ENCODE results near the gene COL23A1.
"Not testable (repeated sequence)": the region's sequence is repeated elsewhere in the genome, so short reads cannot be mapped to it uniquely, and the experiment has no call there.

The COL23A1 gene

DNA sequence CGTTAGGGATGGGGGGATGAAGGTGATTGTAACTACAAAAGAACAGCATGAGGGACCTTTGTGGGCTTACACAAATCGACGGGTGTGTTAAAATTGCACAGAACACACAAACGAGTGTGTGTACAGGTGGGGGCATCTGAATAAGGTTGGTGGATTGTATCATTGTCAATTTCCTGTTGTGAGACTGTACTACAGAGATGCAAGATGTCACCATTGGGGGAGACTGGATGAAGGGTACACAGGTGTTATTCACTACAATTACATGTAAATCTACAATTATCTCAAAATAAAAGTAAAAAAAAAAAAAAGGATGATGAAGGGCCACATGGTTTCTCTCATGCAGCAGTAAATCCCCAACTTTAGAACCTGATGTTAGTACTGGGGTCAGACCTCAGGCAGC is 326.1 kb downstream of the COL23A1 start:
- Histone ChIP-seq H3K4me1 (ENCODE audit: control insufficient read depth, insufficient read depth, low read length) (no peaks in the 10 kb centered on the region), H3K4me3 (ENCODE audit: insufficient read depth, low read depth, low read length) (no peak overlapping the region), H3K27ac (ENCODE audit: insufficient read depth, low read depth, low read length, poor library complexity, severe bottlenecking) (no peak overlapping the region), H3K9me3 (ENCODE audit: control insufficient read depth, low read length) (no peaks in the 10 kb centered on the region), H3K27me3 (ENCODE audit: control insufficient read depth, insufficient read depth, low read length, poor library complexity, severe bottlenecking) (no peaks in the 10 kb centered on the region), H3K36me3 (ENCODE audit: control insufficient read depth, insufficient read depth, low read length) (no peaks in the 10 kb centered on the region)
- 91 to 95% methylated on average over 4 of the region's 4 CpGs for WGBS, 2 experiments

DNA sequence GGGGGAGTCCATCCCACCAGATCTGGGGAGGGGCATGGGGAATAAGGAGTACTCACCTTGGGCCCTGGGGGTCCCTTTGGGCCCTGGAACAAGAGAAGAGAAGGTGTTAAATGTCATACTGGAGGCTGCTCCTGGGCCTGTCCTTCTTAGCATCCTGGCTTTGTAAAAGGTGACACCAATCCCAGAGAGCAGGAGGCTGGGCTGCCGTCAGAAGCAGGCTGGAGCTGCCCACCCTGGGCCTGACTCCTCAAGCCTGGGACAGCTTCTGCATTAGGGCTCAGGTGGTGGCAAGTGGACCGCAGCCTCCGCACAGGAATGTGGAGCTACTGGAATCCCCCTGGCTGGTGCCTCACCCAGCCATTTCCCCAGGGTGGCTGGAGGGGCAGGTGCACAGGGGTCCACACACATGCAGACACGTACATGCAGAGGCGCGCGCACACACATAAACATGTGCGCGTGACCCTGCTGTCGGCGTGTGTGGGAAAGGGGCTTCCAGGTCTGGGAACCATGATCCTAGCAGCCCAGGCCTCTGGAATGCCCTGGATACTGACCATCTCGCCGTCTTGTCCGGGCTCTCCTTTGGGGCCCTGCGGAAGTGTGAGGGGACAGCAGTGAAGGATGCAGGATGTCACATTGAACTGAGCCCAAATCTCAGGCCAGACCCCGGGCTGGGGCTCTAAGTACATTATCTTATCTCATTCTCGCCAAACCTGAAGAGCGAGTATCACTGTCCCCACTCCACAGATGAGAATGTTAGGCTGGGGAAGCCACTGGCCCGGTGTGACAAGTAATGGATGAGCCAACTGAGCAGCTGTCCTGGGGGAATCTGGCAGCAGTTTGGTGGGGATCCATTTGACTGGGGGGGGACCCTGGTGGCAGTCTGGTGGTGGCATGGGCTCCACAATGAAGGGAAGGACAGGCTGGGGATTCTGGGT is 328.3 kb downstream of the COL23A1 start:
- no peaks in the 10 kb centered on the region for H3K36me3 ChIP-seq (ENCODE audit: control insufficient read depth, insufficient read depth, low read length)
- no peaks in the 10 kb centered on the region for H3K9me3 ChIP-seq (ENCODE audit: control insufficient read depth, low read length)
- no peak overlapping the region for H3K27ac ChIP-seq (ENCODE audit: insufficient read depth, low read depth, low read length, poor library complexity, severe bottlenecking)
- no peaks in the 10 kb centered on the region for H3K27me3 ChIP-seq (ENCODE audit: control insufficient read depth, insufficient read depth, low read length, poor library complexity, severe bottlenecking)
- H3K4me1 ChIP-seq (ENCODE audit: control insufficient read depth, insufficient read depth, low read length) = no peaks in the 10 kb centered on the region
- no peak overlapping the region for H3K4me3 ChIP-seq (ENCODE audit: insufficient read depth, low read depth, low read length)
- 95 to 96% methylated on average over 19 of the region's 19 CpGs for WGBS, 2 experiments

DNA sequence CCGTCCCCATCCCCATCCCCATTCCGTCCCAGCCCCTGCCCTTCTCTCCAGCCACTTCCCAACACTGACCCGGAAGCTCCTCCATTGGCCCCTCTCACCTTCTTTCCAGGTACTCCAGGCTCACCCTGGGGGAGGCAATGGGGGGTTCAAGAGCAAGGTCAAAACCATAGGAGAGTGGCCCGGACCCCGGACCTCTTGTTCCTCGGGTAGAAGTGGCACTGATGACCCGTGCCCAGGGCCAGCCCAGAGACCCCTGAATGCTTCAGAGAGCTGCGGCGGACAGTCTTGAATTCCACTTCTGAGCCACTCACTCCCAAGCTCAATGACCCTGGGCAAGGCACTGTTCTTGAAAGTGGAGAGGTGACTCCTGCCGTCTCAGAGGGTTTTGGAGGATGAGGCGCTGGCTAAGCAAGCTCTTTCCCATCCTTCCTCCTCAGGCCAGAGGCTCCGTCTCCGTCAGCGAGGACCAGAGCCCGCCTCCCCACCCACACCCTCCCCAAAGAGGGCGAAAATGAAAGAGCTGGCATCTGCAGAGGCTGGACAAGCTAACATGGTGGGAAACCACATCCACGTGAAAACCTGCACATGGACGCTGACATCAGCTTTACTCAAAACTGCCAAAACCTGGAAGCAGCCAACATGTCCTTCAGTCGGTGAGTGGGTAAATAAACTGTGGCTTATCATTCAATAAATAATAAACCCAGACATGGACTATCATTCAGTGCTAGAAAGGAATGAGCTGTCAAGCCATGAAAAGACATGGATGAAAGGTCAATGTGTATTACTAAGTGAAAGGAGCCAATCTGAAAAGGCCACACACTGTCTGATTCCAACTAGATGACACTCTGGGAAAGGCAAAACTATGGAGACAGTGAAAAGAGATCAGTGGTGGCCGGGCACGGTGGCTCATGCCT is 330.3 kb downstream of the COL23A1 start:
- Histone ChIP-seq H3K4me3 (ENCODE audit: insufficient read depth, low read depth, low read length) (no peak overlapping the region), H3K27ac (ENCODE audit: insufficient read depth, low read depth, low read length, poor library complexity, severe bottlenecking) (no peak overlapping the region), H3K4me1 (ENCODE audit: control insufficient read depth, insufficient read depth, low read length) (peaks cover 18% of the 10 kb centered on the region), H3K27me3 (ENCODE audit: control insufficient read depth, insufficient read depth, low read length, poor library complexity, severe bottlenecking) (no peaks in the 10 kb centered on the region), H3K36me3 (ENCODE audit: control insufficient read depth, insufficient read depth, low read length) (no peaks in the 10 kb centered on the region), H3K9me3 (ENCODE audit: control insufficient read depth, low read length) (no peaks in the 10 kb centered on the region)
- 87% methylated on average over 20 to 21 of the region's 21 CpGs for WGBS, 2 experiments

DNA sequence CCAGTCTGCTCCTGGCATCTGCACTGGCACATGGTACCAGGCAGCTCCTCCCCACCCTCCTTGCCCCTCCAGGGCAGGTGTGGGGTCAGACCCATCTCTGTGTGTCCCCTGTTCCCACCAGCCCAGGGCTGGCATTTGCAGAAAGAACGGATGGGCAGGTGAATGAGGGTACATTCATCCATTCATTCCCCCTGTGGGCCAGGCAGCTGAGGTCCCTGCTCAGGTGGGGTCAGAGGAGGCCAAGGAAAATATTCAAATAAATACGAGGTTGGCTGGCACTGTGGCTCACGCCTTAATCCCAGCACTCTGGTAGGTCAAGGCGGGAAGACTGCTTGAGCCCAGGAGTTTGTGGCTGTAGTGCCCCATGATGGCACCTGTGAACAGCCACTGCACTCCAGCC is 332.5 kb downstream of the COL23A1 start:
- Histone ChIP-seq H3K4me3 (ENCODE audit: insufficient read depth, low read depth, low read length) (no peak overlapping the region), H3K9me3 (ENCODE audit: control insufficient read depth, low read length) (no peaks in the 10 kb centered on the region), H3K4me1 (ENCODE audit: control insufficient read depth, insufficient read depth, low read length) (peaks cover 18% of the 10 kb centered on the region), H3K27ac (ENCODE audit: insufficient read depth, low read depth, low read length, poor library complexity, severe bottlenecking) (no peak overlapping the region), H3K27me3 (ENCODE audit: control insufficient read depth, insufficient read depth, low read length, poor library complexity, severe bottlenecking) (no peaks in the 10 kb centered on the region), H3K36me3 (ENCODE audit: control insufficient read depth, insufficient read depth, low read length) (no peaks in the 10 kb centered on the region)
- WGBS, 2 experiments = 89 to 94% methylated on average over 4 of the region's 4 CpGs

DNA sequence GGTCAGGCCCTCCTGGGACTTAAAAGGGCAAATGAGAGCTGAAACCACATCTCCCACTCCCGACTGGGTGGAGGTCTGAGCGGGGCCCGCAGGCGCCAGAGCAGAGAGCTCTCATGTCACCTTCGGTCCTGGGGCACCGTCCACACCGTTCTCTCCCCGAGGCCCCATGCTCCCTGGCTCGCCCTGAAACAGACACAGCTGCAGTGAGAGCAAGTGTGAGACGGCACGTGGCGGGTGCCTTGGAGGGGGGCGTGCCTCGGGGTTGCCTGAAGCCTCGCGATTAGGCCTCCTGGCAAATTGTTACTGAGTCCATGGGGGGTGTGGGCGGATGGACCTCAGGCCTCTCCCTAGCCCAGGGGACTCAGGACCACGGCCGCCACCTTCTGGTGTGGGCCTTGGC is 333.4 kb downstream of the COL23A1 start:
- H3K9me3 ChIP-seq (ENCODE audit: control insufficient read depth, low read length) = no peaks in the 10 kb centered on the region
- H3K27me3 ChIP-seq (ENCODE audit: control insufficient read depth, insufficient read depth, low read length, poor library complexity, severe bottlenecking) = no peaks in the 10 kb centered on the region
- H3K4me3 ChIP-seq (ENCODE audit: insufficient read depth, low read depth, low read length) = no peak overlapping the region
- WGBS, 2 experiments = 86 to 88% methylated on average over 19 of the region's 19 CpGs
- no peaks in the 10 kb centered on the region for H3K36me3 ChIP-seq (ENCODE audit: control insufficient read depth, insufficient read depth, low read length)
- H3K27ac ChIP-seq (ENCODE audit: insufficient read depth, low read depth, low read length, poor library complexity, severe bottlenecking) = no peak overlapping the region
- H3K4me1 ChIP-seq (ENCODE audit: control insufficient read depth, insufficient read depth, low read length) = peaks cover 18% of the 10 kb centered on the region

DNA sequence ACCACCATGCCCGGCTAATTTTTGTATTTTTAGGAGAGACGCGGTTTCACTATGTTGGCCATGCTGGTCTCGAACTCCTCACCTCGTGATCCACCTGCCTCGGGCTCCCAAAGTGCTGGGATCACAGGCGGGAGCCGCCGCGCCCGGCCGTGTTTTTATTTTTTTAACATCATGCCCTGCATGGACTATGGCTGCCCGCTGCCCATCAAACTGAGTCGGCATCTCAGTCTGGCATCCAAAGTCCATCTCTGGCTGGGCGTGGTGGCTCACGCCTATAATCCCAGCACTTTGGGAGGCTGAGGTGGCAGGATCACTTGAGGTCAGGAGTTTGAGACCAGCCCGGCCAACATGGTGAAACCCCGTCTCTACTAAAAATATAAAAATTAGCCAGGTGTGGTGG is 336.6 kb downstream of the COL23A1 start:
- H3K27me3 ChIP-seq (ENCODE audit: control insufficient read depth, insufficient read depth, low read length, poor library complexity, severe bottlenecking); H3K9me3 ChIP-seq (ENCODE audit: control insufficient read depth, low read length); H3K36me3 ChIP-seq (ENCODE audit: control insufficient read depth, insufficient read depth, low read length); H3K4me3 ChIP-seq (ENCODE audit: insufficient read depth, low read depth, low read length); H3K27ac ChIP-seq (ENCODE audit: insufficient read depth, low read depth, low read length, poor library complexity, severe bottlenecking): not testable (repeated sequence)
- 88 to 90% methylated on average over 18 of the region's 18 CpGs for WGBS, 2 experiments
- peaks cover 18% of the 10 kb centered on the region for H3K4me1 ChIP-seq (ENCODE audit: control insufficient read depth, insufficient read depth, low read length)

DNA sequence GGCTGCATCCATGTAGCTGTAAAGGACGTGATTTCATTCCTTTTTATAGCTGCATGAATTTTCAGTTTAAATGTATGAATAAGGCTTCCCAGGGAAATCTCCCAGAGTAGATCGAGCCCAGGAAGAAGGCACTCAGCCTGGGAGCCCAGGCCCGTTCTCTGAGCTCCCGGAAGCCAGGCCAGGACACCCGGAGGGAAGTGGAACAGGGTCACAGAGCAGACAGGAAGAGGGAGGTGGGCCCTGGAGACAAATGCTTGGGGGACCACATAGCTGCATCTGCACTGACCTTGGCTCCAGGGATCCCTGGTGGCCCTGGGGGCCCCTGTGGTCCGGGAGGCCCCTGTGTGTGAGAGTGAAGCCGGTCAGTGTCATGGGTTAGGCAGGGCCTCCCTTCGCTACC is 337.9 kb downstream of the COL23A1 start:
- no peaks in the 10 kb centered on the region for H3K36me3 ChIP-seq (ENCODE audit: control insufficient read depth, insufficient read depth, low read length)
- H3K4me1 ChIP-seq (ENCODE audit: control insufficient read depth, insufficient read depth, low read length) = peaks cover 18% of the 10 kb centered on the region
- H3K27ac ChIP-seq (ENCODE audit: insufficient read depth, low read depth, low read length, poor library complexity, severe bottlenecking) = no peak overlapping the region
- no peak overlapping the region for H3K4me3 ChIP-seq (ENCODE audit: insufficient read depth, low read depth, low read length)
- WGBS, 2 experiments = 79% methylated on average over 8 of the region's 8 CpGs
- no peaks in the 10 kb centered on the region for H3K9me3 ChIP-seq (ENCODE audit: control insufficient read depth, low read length)
- H3K27me3 ChIP-seq (ENCODE audit: control insufficient read depth, insufficient read depth, low read length, poor library complexity, severe bottlenecking) = no peaks in the 10 kb centered on the region

DNA sequence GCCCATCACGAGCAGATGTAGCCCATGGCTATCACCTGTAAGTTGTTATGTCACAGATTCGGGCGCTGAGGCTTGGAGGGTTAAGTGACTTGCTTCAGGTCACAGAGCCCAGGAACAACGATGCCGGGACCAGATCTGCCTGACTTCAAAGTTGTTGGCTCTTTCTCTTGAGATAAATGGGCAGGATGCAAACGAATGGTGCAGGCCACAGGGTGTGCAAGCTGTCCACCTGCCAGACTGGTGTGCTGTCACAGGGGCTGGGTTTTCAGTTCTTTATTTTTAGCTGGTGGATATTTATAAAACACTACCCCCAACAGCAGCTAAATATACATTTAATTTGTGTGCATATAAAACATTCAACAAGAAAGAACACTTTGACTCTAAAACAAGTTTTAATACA is 339.9 kb downstream of the COL23A1 start:
- Histone ChIP-seq H3K27ac (ENCODE audit: insufficient read depth, low read depth, low read length, poor library complexity, severe bottlenecking) (no peak overlapping the region), H3K4me3 (ENCODE audit: insufficient read depth, low read depth, low read length) (no peak overlapping the region), H3K36me3 (ENCODE audit: control insufficient read depth, insufficient read depth, low read length) (no peaks in the 10 kb centered on the region), H3K27me3 (ENCODE audit: control insufficient read depth, insufficient read depth, low read length, poor library complexity, severe bottlenecking) (no peaks in the 10 kb centered on the region), H3K9me3 (ENCODE audit: control insufficient read depth, low read length) (no peaks in the 10 kb centered on the region), H3K4me1 (ENCODE audit: control insufficient read depth, insufficient read depth, low read length) (peaks cover 2% of the 10 kb centered on the region)
- WGBS, 2 experiments = 91 to 92% methylated on average over 6 of the region's 6 CpGs

DNA sequence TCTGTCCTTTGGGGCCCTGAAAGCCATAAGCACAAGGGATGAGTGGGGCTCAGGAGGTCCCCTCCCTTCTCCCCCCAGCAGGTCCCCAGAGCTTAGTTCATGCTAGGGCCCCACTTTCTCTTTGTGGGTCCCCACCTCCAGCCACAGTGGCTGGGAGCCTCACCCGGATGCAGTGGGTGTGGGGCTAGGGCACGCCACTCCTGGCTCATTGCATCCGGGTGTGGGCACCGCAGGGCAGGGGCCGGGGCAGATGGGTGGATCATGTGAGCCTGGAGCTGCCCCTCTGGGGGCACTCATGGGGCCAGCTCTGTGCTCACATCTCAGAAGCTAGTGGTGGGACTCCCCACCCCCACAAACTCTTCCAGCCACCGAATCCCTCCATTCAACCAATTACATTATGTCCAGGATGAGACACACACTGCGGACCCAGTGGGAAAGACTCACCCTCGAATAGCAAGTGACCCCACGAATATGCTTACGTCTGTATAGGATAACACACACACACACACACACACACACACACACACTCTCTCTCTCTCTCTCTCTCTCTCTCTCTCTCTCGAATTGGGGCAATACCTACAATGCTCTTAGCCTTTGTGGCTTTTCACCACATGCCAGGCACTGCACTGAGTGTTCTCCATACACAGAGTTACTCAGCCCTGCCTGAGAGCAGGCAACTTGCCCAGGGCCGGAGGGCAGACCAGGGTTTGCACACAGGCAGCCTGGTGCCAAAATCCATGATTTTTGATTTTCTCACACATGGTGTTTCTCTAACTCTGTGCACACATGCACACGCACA is 340.8 kb downstream of the COL23A1 start:
- WGBS, 2 experiments = 80 to 85% methylated on average over 13 of the region's 13 CpGs
- H3K4me3 ChIP-seq (ENCODE audit: insufficient read depth, low read depth, low read length) = no peak overlapping the region
- no peak overlapping the region for H3K27ac ChIP-seq (ENCODE audit: insufficient read depth, low read depth, low read length, poor library complexity, severe bottlenecking)
- H3K36me3 ChIP-seq (ENCODE audit: control insufficient read depth, insufficient read depth, low read length) = no peaks in the 10 kb centered on the region
- H3K9me3 ChIP-seq (ENCODE audit: control insufficient read depth, low read length) = no peaks in the 10 kb centered on the region
- H3K4me1 ChIP-seq (ENCODE audit: control insufficient read depth, insufficient read depth, low read length) = no peaks in the 10 kb centered on the region
- H3K27me3 ChIP-seq (ENCODE audit: control insufficient read depth, insufficient read depth, low read length, poor library complexity, severe bottlenecking) = no peaks in the 10 kb centered on the region

Data from ectodermal cell (in vitro differentiated cells).